Measurements from ENCODE around the gene MAP7D2. TPM values are rescaled to one million over a fixed set of nuclear protein-coding genes. Genes with fewer than 3 reads are reported as not detected.
A peak's percentile ranks its signal among the peaks of the same experiment; 100 is the strongest.

The MAP7D2 gene
- total RNA-seq, 4 donors from 2014 or later, result 0.19 to 0.38 TPM; not detected in 2

- TF ChIP-seq CTCF (IDR thresholded peaks at IDR 0.05), result no peak
- no peak for DNase-seq (ENCODE audit: low spot score)
- ATAC-seq (ENCODE audit: low FRiP score), result no peak
Measured at GRCh38 chrX:20143561-20143960, 26.9 kb upstream of the MAP7D2 start.

GRCh38 chrX:20143111-20143510 is 26.4 kb upstream of the MAP7D2 start:
- ATAC-seq (ENCODE audit: low FRiP score), result no peak
- TF ChIP-seq CTCF (IDR thresholded peaks at IDR 0.05), result no peak
- no peak for DNase-seq (ENCODE audit: low spot score)

GRCh38 chrX:20141281-20142220 is 24.8 kb upstream of the MAP7D2 start, which contains the start of gene EIF1AX:
TSS of gene EIF1AX (minus strand) at chrX:20141838. CDS start at chrX:20141640, 198 bp downstream.
- ATAC-seq (ENCODE audit: low FRiP score) (peak; percentile 99), DNase-seq (ENCODE audit: low spot score) (peak; percentile 95)
- no peak for TF ChIP-seq CTCF (IDR thresholded peaks at IDR 0.05)

GRCh38 chrX:20140420-20140819 is 23.7 kb upstream of the MAP7D2 start:
- TF ChIP-seq CTCF (IDR thresholded peaks at IDR 0.05), result no peak
- no peak for ATAC-seq (ENCODE audit: low FRiP score)
- no peak for DNase-seq (ENCODE audit: low spot score)

GRCh38 chrX:20139966-20140365 is 23.3 kb upstream of the MAP7D2 start:
- DNase-seq (ENCODE audit: low spot score) (no peak), ATAC-seq (ENCODE audit: low FRiP score) (no peak)
- TF ChIP-seq CTCF (IDR thresholded peaks at IDR 0.05), result no peak

GRCh38 chrX:20135944-20136343 is 19.2 kb upstream of the MAP7D2 start:
- ATAC-seq (ENCODE audit: low FRiP score) (no peak), DNase-seq (ENCODE audit: low spot score) (no peak)
- TF ChIP-seq CTCF (IDR thresholded peaks at IDR 0.05), result no peak

GRCh38 chrX:20132666-20133065 is 16.0 kb upstream of the MAP7D2 start:
- DNase-seq (ENCODE audit: low spot score) (no peak), ATAC-seq (ENCODE audit: low FRiP score) (no peak)
- TF ChIP-seq CTCF (IDR thresholded peaks at IDR 0.05), result no peak

All from omental fat pad (tissue), 4 donors.